Astrocyte (in vitro differentiated cells and primary cell): ENCODE results near the gene ELF5. TPM values are rescaled to one million over a fixed set of nuclear protein-coding genes. Genes with fewer than 3 reads are reported as not detected.
A peak's percentile ranks its signal among the peaks of the same experiment; 100 is the strongest.

Experiments used
- DNase-seq: peaks from one replicate; pipeline ENCODE4 v3.0.0-alpha.2; 2010; ENCODE audit warnings: low read depth
- FAIRE-seq: peaks from 2 replicates; lab custom pipeline; 2011; peaks lifted over from hg19 to GRCh38; lab: Jason Lieb, UNC
- H2AFZ ChIP-seq: 2 replicates; pipeline ENCODE4 v1.6.0; 2012; ENCODE audit warnings: low read depth, low read length, inconsistent platforms
- H3K27ac ChIP-seq: 2 replicates; pipeline ENCODE4 v1.5.1; 2011; ENCODE audit warnings: low read depth, low read length, inconsistent platforms
- H3K27me3 ChIP-seq: 2 replicates; pipeline ENCODE4 v1.6.0; 2011; ENCODE audit warnings: low read length, inconsistent platforms; ENCODE audit not compliant: insufficient read depth
- H3K36me3 ChIP-seq: 2 replicates; pipeline ENCODE4 v1.5.1; 2011; ENCODE audit warnings: low read length, inconsistent platforms; ENCODE audit not compliant: insufficient read depth
- H3K4me1 ChIP-seq: 2 replicates; pipeline ENCODE4 v1.5.1; 2011; ENCODE audit warnings: low read length, inconsistent platforms; ENCODE audit not compliant: insufficient read depth
- H3K4me2 ChIP-seq: 2 replicates; pipeline ENCODE4 v1.6.0; 2012; ENCODE audit warnings: low read length, inconsistent platforms
- H3K4me3 ChIP-seq: 2 replicates; pipeline ENCODE4 v1.5.1; 2011; ENCODE audit warnings: low read depth, mild to moderate bottlenecking, low read length, inconsistent platforms; ENCODE audit not compliant: insufficient read depth
- H3K79me2 ChIP-seq: 2 replicates; pipeline ENCODE4 v1.6.0; 2012; ENCODE audit warnings: mild to moderate bottlenecking, low read length, inconsistent platforms; ENCODE audit not compliant: insufficient read depth
- H3K9ac ChIP-seq: 2 replicates; pipeline ENCODE4 v1.6.0; 2012; ENCODE audit warnings: mild to moderate bottlenecking, low read length, inconsistent platforms
- H3K9me3 ChIP-seq: 2 replicates; pipeline ENCODE4 v1.5.1; 2012; ENCODE audit warnings: low read depth, mild to moderate bottlenecking, low read length, inconsistent platforms; ENCODE audit not compliant: insufficient read depth
- H4K20me1 ChIP-seq: 2 replicates; pipeline ENCODE4 v1.6.0; 2012; ENCODE audit warnings: low read length, inconsistent platforms; ENCODE audit not compliant: insufficient read depth
- H3K27ac Mint-ChIP-seq: one replicate; pipeline ENCODE4 v1.8.0; 2021; ENCODE audit warnings: mild to moderate bottlenecking, mixed read lengths; ENCODE audit not compliant: unreplicated experiment
- H3K27me3 Mint-ChIP-seq: one replicate; pipeline ENCODE4 v1.8.0; 2021; ENCODE audit warnings: low read depth, mixed read lengths; ENCODE audit not compliant: unreplicated experiment
- H3K36me3 Mint-ChIP-seq: one replicate; pipeline ENCODE4 v1.8.0; 2021; ENCODE audit warnings: low read depth, mixed read lengths; ENCODE audit not compliant: unreplicated experiment
- H3K4me1 Mint-ChIP-seq: one replicate; pipeline ENCODE4 v1.8.0; 2021; ENCODE audit warnings: low read depth, mixed read lengths; ENCODE audit not compliant: unreplicated experiment
- H3K4me3 Mint-ChIP-seq: one replicate; pipeline ENCODE4 v1.8.0; 2021; ENCODE audit warnings: mild to moderate bottlenecking, moderate library complexity, mixed read lengths; ENCODE audit not compliant: unreplicated experiment
- H3K9me3 Mint-ChIP-seq: one replicate; pipeline ENCODE4 v1.8.0; 2021; ENCODE audit warnings: mild to moderate bottlenecking, mixed read lengths; ENCODE audit not compliant: unreplicated experiment
- EZH2 ChIP-seq: IDR thresholded peaks from 2 replicates; pipeline ENCODE4 v1.6.1; 2012; ENCODE audit warnings: mild to moderate bottlenecking, low read length, inconsistent platforms; ENCODE audit not compliant: insufficient read depth
- total RNA-seq: library from RNA; stranded (reverse); gene quantifications from 2 replicates; pipeline ENCODE4 v1.2.1, GENCODE V29; 2021
- TF ChIP-seq, protein P1 (sequence below): IDR thresholded peaks from 2 replicates; pipeline ENCODE4 v1.5.1; 2011; ENCODE audit warnings: low read depth, mild to moderate bottlenecking, inconsistent platforms, low read length, moderate library complexity; ENCODE audit not compliant: insufficient read depth

The ELF5 gene
- total RNA-seq, 1 donor from 2014 or later = not detected

DNA sequence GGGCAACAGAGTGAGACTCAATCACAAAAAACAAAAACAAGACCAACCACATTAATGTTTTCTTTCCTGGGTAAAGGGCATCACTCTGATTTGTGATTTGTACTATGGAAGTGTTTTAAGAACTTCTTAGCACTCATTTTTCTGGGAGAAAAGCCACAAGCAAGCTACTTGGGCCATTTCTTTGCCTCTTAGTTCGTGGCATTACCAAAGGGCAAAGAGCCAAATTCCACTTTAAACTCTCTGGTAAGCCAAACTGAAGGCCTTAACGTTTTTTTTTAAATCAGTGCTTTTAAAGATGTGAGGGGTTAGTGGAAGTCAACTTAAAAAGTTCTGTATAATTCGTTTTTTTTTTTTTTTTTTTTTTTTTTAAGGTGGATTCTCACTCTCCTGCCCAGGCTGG lies 37.9 kb downstream of the ELF5 start:
- DNase-seq (no peak), FAIRE-seq (no peak)
- Histone ChIP-seq H3K27ac (no peak overlapping the region), H4K20me1 (no peaks in the 10 kb centered on the region), H3K4me2 (no peak overlapping the region), H3K4me1 (no peaks in the 10 kb centered on the region), H3K4me3 (no peak overlapping the region), H3K79me2 (no peaks in the 10 kb centered on the region), H3K9ac (no peak overlapping the region), H3K9me3 (no peaks in the 10 kb centered on the region), H2AFZ (no peak overlapping the region), H3K36me3 (peaks cover 14% of the 10 kb centered on the region), H3K27me3 (peaks cover 5% of the 10 kb centered on the region)
- H3K4me3 Mint-ChIP-seq = no peak overlapping the region
- peaks cover 6% of the 10 kb centered on the region for H3K27me3 Mint-ChIP-seq
- H3K36me3 Mint-ChIP-seq = peaks cover 5% of the 10 kb centered on the region
- TF ChIP-seq, protein P1, sequence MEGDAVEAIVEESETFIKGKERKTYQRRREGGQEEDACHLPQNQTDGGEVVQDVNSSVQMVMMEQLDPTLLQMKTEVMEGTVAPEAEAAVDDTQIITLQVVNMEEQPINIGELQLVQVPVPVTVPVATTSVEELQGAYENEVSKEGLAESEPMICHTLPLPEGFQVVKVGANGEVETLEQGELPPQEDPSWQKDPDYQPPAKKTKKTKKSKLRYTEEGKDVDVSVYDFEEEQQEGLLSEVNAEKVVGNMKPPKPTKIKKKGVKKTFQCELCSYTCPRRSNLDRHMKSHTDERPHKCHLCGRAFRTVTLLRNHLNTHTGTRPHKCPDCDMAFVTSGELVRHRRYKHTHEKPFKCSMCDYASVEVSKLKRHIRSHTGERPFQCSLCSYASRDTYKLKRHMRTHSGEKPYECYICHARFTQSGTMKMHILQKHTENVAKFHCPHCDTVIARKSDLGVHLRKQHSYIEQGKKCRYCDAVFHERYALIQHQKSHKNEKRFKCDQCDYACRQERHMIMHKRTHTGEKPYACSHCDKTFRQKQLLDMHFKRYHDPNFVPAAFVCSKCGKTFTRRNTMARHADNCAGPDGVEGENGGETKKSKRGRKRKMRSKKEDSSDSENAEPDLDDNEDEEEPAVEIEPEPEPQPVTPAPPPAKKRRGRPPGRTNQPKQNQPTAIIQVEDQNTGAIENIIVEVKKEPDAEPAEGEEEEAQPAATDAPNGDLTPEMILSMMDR = no peak
- no peak for TF ChIP-seq EZH2
- H3K4me1 Mint-ChIP-seq = peaks cover 8% of the 10 kb centered on the region
- H3K9me3 Mint-ChIP-seq = no peaks in the 10 kb centered on the region
- no peak overlapping the region for H3K27ac Mint-ChIP-seq

DNA sequence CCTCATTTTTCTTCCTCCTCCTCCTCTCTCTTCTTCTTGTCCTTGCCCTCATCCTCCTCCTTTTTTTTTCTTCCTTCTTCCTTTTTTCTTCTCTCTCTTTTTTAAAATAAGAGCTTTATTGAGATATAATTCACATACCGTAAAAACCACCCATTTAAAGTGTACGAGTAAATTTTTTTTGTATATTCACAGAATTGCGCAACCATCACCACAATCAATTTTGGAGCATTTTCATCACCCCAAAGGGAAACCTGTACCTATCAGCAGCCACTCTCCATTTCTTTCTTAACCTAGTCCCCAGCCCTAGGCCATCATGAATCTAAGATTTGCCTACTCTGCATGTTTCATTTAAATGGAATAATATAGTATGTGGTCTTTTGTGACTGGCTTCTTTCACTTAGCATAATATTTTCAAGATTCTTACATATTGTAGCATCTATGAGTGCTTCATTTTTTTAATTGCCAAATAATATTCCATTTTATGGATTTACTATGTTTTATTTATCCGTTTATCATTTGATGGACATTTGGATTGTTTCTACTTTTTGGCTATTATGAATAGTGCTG lies 39.9 kb downstream of the ELF5 start:
- Mint-ChIP-seq H3K4me1 (no peaks in the 10 kb centered on the region), H3K4me3 (no peak overlapping the region), H3K27me3 (peaks cover 6% of the 10 kb centered on the region), H3K36me3 (peaks cover 7% of the 10 kb centered on the region), H3K27ac (no peak overlapping the region), H3K9me3 (no peaks in the 10 kb centered on the region)
- no peak overlapping the region for H3K27ac ChIP-seq
- no peak overlapping the region for H2AFZ ChIP-seq
- H3K4me2 ChIP-seq = no peak overlapping the region
- no peaks in the 10 kb centered on the region for H3K79me2 ChIP-seq
- peaks cover 25% of the 10 kb centered on the region for H3K36me3 ChIP-seq
- H3K9me3 ChIP-seq = no peaks in the 10 kb centered on the region
- H4K20me1 ChIP-seq = no peaks in the 10 kb centered on the region
- H3K27me3 ChIP-seq = peaks cover 2% of the 10 kb centered on the region
- no peaks in the 10 kb centered on the region for H3K4me1 ChIP-seq
- H3K9ac ChIP-seq = no peak overlapping the region
- DNase-seq (no peak), FAIRE-seq (no peak)
- H3K4me3 ChIP-seq = no peak overlapping the region
- TF ChIP-seq, protein P1 = no peak
- no peak for TF ChIP-seq EZH2

DNA sequence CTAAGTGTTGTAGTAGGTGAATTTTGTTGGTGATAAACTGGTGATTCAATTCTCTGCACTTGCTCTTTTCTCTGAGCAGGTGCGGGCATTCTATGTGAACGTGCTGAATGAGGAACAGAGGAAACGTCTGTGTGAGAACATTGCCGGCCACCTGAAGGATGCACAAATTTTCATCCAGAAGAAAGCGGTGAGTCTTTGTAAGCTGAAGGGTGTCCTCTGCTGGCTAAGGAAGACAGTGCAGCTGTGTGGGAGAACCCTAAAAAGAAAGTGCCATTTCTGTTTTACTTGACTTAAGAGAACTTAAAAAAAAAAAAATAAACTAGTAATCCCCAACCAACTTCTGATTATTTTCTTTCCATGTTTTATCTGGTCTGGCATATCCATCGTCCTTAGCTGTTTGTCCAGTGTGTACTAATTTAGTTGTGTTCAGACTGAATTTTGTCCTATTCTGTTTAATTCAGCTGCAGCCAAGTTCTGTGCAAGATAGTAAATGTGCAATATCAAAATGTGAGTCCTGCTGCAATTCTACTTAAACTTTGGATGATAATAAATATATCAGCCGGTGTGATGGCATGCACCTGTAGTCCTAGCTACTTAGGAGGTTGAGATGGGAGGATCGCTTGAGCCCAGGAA lies 45.3 kb downstream of the ELF5 start:
- Histone ChIP-seq H3K79me2 (no peaks in the 10 kb centered on the region), H3K27ac (no peak overlapping the region), H3K4me2 (no peak overlapping the region), H3K27me3 (no peaks in the 10 kb centered on the region), H2AFZ (no peak overlapping the region), H3K36me3 (peaks cover 47% of the 10 kb centered on the region), H3K9me3 (no peaks in the 10 kb centered on the region), H4K20me1 (no peaks in the 10 kb centered on the region), H3K9ac (no peak overlapping the region), H3K4me1 (no peaks in the 10 kb centered on the region), H3K4me3 (no peak overlapping the region)
- no peak for TF ChIP-seq EZH2
- TF ChIP-seq, protein P1 = peak; percentile 40
- peaks cover 12% of the 10 kb centered on the region for H3K9me3 Mint-ChIP-seq
- H3K4me3 Mint-ChIP-seq = no peak overlapping the region
- no peak for FAIRE-seq
- H3K27ac Mint-ChIP-seq = no peak overlapping the region
- H3K27me3 Mint-ChIP-seq = no peaks in the 10 kb centered on the region
- H3K36me3 Mint-ChIP-seq = peaks cover 37% of the 10 kb centered on the region
- DNase-seq = no peak
- no peaks in the 10 kb centered on the region for H3K4me1 Mint-ChIP-seq
